ENCODE results near the gene DTWD2.

GRCh38 chr5:118919016-118919415 lies 69.3 kb downstream of the DTWD2 start:
- no peak for TF ChIP-seq POLR2A (IDR thresholded peaks at IDR 0.05; ENCODE audit: extremely low read depth, insufficient read length)
- no peak for TF ChIP-seq CTCF (IDR thresholded peaks at IDR 0.05; ENCODE audit: low read depth, low read length)
- no peak for TF ChIP-seq MAX (IDR thresholded peaks at IDR 0.05; ENCODE audit: low read depth, low read length)
- TF ChIP-seq MYC (IDR thresholded peaks at IDR 0.05; ENCODE audit: low read depth, low read length) = no peak
